ENCODE data around the gene HEPN1.
A peak's percentile ranks its signal among the peaks of the same experiment; 100 is the strongest.

- TF ChIP-seq POLR2A (IDR thresholded peaks at IDR 0.05) (no peak), CTCF (IDR thresholded peaks at IDR 0.05 in 8 of 11, conservative IDR thresholded peaks at IDR 0.05 in 3 of 11) (no peak), POLR2AphosphoS5 (IDR thresholded peaks at IDR 0.05) (peak in 2 of 3 donors; percentile 51 to 70)
These were observed 27.6 kb upstream of the HEPN1 start for GRCh38 chr11:124891373-124891861.
